ENCODE results near the gene NRARP. TPM values are rescaled to one million over a fixed set of nuclear protein-coding genes. Genes with fewer than 3 reads are reported as not detected.
"Not testable (repeated sequence)": the region's sequence is repeated elsewhere in the genome, so short reads cannot be mapped to it uniquely, and the experiment has no call there.

NRARP gene, protein sequence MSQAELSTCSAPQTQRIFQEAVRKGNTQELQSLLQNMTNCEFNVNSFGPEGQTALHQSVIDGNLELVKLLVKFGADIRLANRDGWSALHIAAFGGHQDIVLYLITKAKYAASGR
- 9.9 TPM for total RNA-seq

DNA sequence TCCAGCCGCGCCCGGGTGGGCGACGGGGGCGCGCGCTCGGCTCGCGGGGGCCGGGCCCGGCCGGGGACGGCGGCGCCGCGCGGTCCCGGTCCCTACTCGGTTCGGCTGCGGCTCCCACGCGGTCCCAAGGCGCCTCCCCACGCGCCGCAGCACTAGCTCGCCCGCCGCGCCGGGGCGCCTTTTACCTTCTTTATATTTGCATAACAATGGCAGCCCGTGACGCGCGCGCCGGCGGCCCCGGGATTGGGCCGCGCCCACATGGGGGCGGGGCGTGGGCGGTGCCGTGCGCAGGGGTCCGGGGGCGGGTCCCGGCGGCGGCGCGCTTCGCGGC is at the start of gene NRARP:
Gene NRARP (minus strand): TSS at position 154 of the 331 bp plus-strand sequence. CDS start 343 bp downstream, outside the sequence.
- peak; percentile 37 for DNase-seq

DNA sequence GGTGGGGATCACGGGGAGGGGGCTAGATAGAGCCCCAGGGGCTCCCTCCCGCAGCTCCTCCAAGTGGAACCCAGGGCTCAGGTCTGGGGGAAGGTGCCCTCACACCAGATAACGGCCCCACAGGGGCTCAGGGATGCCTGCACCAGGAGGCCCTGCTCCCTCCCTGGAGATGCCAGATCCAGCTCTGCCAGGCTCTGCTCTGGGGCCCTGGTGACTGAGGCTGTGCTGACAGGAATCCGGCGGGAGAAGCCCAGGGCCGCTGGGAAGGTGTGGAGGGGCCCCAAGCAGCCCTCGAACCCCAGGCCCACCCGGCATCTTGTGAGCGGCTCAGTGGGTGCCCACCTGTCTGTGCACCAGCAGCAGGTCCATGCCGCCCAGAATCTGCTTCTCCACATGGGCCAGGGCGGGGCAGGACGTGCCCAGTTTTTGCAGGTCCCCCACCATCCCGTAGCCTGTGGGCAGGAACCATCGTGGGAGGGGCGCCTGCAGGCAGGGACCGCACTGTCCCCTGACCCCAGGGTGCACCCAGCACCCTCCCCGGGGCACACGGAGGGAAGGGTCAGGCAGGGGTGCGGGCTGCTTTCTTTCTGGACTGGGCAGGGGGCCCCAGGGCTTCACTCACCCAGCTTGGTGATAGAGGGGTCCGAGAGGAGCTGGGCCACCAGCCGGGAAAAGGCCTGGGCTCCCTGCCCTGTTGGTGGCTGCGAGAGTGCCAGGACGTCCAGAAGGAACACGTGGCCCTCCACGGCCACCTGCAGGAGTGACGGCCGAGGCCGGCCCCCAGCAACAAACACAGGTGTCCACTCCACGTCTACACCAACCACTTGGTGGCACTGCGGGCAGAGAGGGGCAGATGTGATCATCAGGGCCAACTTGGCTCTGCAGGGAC is 48.9 kb upstream of the NRARP start:
- DNase-seq = no peak

- DNase-seq = no peak
Measured at GRCh38 chr9:137349471-137350033, 47.5 kb upstream of the NRARP start.

GRCh38 chr9:137348769-137349470 is 46.8 kb upstream of the NRARP start:
- DNase-seq = no peak

DNA sequence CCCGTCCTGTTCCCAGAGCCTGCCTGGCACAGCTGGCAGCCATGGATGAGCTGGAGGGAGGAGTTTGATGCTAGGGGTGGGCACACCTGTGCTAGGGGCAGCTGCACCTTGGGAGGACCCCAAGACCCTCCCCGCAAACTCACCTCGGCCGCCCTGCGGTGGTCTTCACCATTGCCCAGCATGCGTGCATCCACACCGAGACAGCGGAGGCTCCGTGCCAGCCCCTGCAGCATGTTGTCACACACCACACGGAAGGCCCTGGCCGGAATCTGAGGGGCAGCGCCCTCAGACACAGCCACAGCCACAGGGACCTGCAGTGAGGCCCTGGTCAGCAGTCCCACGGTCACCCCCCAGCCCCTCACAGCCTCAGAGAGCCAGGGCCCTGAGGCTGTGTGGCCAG is 45.9 kb upstream of the NRARP start:
- DNase-seq = no peak

DNA sequence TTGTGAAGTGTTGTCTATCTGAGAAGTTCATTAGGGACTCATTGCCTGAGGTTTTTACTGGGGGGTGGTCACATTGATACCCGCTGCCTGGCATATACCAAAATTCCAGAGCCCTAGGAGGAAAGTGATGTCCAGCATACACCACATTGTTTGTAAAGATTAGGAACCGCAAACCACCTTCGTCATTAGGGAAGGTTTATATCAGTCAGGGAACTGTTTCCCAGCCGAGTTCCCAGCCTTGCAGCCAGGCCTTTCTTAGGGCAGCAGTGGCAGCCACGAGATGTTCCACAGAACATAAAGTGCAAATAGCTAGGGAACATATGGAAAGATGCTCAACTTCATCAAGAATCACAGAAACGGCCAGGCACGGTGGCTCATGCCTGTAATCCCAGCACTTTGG is 40.4 kb upstream of the NRARP start:
- no peak for DNase-seq

GRCh38 chr9:137341227-137341626 is 39.2 kb upstream of the NRARP start:
- no peak for DNase-seq

- DNase-seq = not testable (repeated sequence)
Measured at GRCh38 chr9:137339908-137340462, 37.9 kb upstream of the NRARP start.

DNA sequence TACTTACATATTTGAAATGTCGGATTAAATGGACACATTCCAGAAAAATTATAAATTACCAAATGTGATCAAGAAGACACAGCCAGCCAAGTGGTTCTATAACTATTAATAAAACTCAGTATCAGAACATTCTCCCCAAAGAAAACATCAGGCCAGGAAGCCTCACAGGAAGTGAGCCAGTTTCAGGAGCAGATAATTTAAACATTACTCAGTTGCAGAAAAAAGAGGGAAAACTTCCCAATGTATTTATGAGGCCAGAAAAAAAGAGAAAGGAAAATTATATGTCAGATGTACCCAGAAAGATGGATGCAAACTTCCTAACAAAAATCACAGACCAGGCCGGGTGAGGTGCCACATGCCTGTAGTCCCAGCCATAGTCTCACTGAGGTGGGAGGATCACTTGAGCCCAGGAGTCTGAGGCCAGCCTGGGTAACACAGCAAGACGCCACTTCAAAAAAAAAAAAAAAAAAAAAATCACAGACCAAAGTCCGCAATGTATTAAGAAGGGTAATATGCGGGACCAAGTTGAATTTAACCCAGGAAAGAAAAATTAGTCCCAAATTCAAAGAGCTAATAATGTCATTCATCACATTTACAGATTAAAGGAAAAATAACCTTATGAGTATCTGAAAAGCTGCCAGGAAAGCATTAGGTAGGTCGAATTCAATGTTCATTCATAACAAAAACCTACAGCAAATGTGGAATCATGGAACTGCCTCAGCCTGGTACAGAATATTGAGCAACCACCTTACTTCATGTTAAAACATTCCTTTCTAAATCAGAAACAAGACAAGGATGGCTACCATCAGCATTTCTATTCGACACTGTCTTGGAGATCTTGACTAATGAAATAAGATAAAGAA is 37.2 kb upstream of the NRARP start:
- no peak for DNase-seq

- no peak for DNase-seq
Measured at GRCh38 chr9:137336735-137337134, 34.7 kb upstream of the NRARP start.

GRCh38 chr9:137333016-137333671 is 31.1 kb upstream of the NRARP start:
- no peak for DNase-seq

GRCh38 chr9:137331929-137332328 is 29.9 kb upstream of the NRARP start:
- DNase-seq = no peak

DNA sequence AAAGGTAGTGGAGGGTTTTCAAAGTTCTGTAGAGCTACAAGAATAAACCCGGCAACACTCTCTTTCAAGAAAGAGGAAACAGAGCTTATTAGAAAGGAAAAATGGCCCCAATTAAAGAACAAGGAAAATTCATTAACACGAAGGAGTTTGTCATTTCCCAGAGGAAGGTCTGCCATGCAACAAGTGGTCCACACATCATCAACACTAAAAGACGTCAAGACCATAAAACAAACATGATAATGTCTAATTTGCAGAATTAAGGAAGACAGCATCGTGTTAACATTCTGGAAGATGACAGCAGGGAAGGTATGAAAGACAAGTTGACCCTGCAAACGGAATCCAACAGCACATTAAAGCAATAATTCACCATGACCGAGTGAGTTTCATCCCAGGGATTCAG is 28.6 kb upstream of the NRARP start:
- no peak for DNase-seq

GRCh38 chr9:137329590-137329989 is 27.5 kb upstream of the NRARP start:
- not testable (repeated sequence) for DNase-seq

DNA sequence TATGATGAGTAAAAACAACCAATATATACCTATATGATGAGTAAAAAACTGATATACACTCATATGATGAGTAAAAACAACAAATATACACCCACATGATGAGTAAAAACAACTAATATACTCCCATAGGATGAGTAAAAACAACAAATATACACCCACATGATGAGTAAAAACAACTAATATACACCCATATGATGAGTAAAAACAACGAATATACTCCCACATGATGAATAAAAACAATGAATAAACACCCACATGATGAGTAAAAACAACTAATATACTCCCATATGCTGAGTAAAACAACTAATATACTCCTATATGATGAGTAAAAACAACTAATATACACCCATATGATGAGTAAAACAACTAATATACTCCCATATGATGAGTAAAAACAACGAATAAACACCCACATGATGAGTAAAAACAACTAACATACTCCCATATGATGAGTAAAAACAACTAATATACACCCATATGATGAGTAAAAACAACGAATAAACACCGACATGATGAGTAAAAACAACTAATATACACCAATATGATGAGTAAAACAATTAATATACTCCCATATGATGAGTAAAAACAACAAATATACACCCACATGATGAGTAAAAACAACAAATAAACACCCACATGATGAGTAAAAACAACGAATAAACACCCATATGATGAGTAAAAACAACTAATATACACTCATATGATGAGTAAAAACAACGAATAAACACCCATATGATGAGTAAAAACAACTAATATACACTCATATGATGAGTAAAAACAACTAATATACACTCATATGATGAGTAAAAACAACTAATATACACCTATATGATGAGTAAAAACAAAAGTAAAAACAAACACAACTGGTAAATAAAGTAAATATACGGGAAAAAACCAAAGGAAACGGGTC is 25.8 kb upstream of the NRARP start:
- not testable (repeated sequence) for DNase-seq

DNA sequence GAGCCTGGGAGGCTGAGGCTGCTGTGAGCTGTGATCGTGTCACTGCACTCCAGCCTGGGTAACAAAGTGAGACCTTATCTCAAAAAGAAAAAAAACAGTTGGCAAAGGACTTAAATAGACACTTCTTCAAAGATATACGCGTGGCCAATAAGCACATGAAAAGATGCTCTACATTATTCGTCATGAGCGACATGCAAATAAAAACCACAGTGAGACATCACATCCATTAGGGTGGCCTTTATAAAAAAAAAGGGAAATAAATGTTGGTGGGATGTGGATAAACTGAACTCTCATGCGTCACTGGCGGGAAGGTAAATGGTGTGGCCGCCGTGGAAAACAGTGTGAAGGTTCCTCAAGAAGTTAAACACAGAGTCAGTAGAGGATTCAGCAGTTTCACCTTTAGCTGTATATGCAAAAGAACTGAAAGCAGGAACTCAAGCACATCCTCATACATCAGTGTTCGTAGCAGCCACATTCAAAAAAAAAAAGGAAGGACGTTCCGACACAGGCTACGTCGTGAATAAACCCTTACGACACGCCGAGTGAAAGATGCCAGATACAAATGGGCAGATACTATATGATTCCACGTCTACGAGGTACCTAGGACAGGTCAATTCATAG is 24.5 kb upstream of the NRARP start:
- DNase-seq = no peak

- no peak for DNase-seq
Measured at GRCh38 chr9:137325799-137326198, 23.7 kb upstream of the NRARP start.

DNA sequence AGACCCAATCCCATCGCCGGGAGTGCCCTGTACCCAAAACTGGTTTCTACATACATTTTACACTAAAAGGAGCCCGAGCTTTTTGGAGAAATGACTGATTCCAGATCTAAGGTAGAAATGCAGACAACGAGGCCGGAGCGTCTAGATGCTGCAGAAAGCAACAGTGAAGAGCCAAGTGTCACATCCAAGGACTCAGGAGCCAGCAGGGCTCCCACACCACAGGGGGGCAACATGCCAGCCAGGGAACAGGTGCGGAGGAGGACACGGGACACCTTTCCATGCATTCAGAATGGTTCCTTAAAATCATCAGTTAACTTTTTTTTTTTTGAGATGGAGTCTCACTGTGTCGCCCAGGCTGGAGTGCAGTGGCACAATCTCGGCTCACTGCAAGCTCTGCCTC is 23.1 kb upstream of the NRARP start:
- DNase-seq = no peak

GRCh38 chr9:137323531-137324331 is 21.7 kb upstream of the NRARP start:
- DNase-seq = no peak

Data from skin of body (tissue), 2 donors.